ENCODE results near the gene DCAF5. TPM values are rescaled to one million over a fixed set of nuclear protein-coding genes. Genes with fewer than 3 reads are reported as not detected.

DCAF5 gene
- total RNA-seq, 4 donors from 2014 or later = 37.4 to 67.1 (median 46.4) TPM

GRCh38 chr14:69153152-69153872 is 393 bp upstream of the DCAF5 start:
- Histone ChIP-seq H3K36me3 (peaks cover 0 to 10% (median 4%) of the 10 kb centered on the region in 4 donors), H3K9me3 (no peaks in the 10 kb centered on the region), H3K4me1 (peaks cover 16 to 40% (median 35%) of the 10 kb centered on the region in 4 donors), H3K27me3 (no peaks in the 10 kb centered on the region), H3K4me3 (peak overlapping the region; percentile 83 to 98 (median 92)), H3K27ac (replicated peaks in 1 of 4) (peak overlapping the region; percentile 97 to 100 (median 98))
- intact Hi-C loops (cut with DNase I) = no loop called here
- WGBS = 1% methylated on average over 26 of the region's 72 CpGs
- DNase-seq (ENCODE audit: extremely low spot score) = no peak
- TF ChIP-seq CTCF (IDR thresholded peaks at IDR 0.05) = peak in 1 of 3 experiments; percentile 5
- no peak for TF ChIP-seq EP300 (IDR thresholded peaks at IDR 0.05)
- peak; percentile 88 to 91 for TF ChIP-seq POLR2AphosphoS5 (IDR thresholded peaks at IDR 0.05)
- peak; percentile 71 for TF ChIP-seq POLR2A (IDR thresholded peaks at IDR 0.05; ENCODE audit: low read depth)

- TF ChIP-seq CTCF (IDR thresholded peaks at IDR 0.05) (no peak), POLR2A (IDR thresholded peaks at IDR 0.05; ENCODE audit: low read depth) (no peak), EP300 (IDR thresholded peaks at IDR 0.05) (no peak), POLR2AphosphoS5 (IDR thresholded peaks at IDR 0.05) (no peak)
- DNase-seq (ENCODE audit: extremely low spot score) = no peak
- H3K27me3 ChIP-seq = no peaks in the 10 kb centered on the region
- H3K4me1 ChIP-seq = peaks cover 16 to 44% (median 38%) of the 10 kb centered on the region in 4 donors
- peak overlapping the region; percentile 97 to 100 (median 98) for H3K27ac ChIP-seq (replicated peaks in 1 of 4)
- WGBS = 0% methylated on average over 19 of the region's 38 CpGs
- no peaks in the 10 kb centered on the region for H3K9me3 ChIP-seq
- intact Hi-C loops (cut with DNase I) = no loop called here
- peak overlapping the region; percentile 83 to 98 (median 92) for H3K4me3 ChIP-seq
- H3K36me3 ChIP-seq = peaks cover 0 to 15% (median 4%) of the 10 kb centered on the region in 4 donors
Measured at GRCh38 chr14:69152181-69152901, 578 bp downstream of the DCAF5 start.

GRCh38 chr14:69151458-69152180 is 1.3 kb downstream of the DCAF5 start:
- peaks cover 16 to 51% (median 42%) of the 10 kb centered on the region in 4 donors for H3K4me1 ChIP-seq
- no peak for DNase-seq (ENCODE audit: extremely low spot score)
- intact Hi-C loops (cut with DNase I) = no loop called here
- H3K36me3 ChIP-seq = peaks cover 0 to 15% (median 4%) of the 10 kb centered on the region in 4 donors
- TF ChIP-seq POLR2A (IDR thresholded peaks at IDR 0.05; ENCODE audit: low read depth) (no peak), POLR2AphosphoS5 (IDR thresholded peaks at IDR 0.05) (peak; percentile 21 to 32), CTCF (IDR thresholded peaks at IDR 0.05) (peak; percentile 57 to 66 (median 65)), EP300 (IDR thresholded peaks at IDR 0.05) (no peak)
- peak overlapping the region; percentile 97 to 100 (median 98) for H3K27ac ChIP-seq (replicated peaks in 1 of 4)
- no peaks in the 10 kb centered on the region for H3K27me3 ChIP-seq
- H3K9me3 ChIP-seq = no peaks in the 10 kb centered on the region
- WGBS = 0% methylated on average over 14 of the region's 57 CpGs
- peak overlapping the region; percentile 83 to 98 (median 92) for H3K4me3 ChIP-seq

- no peak for TF ChIP-seq CTCF (IDR thresholded peaks at IDR 0.05)
- TF ChIP-seq POLR2AphosphoS5 (IDR thresholded peaks at IDR 0.05) = no peak
- TF ChIP-seq EP300 (IDR thresholded peaks at IDR 0.05) = no peak
- no peak for TF ChIP-seq POLR2A (IDR thresholded peaks at IDR 0.05; ENCODE audit: low read depth)
- Histone ChIP-seq H3K4me1 (peaks cover 16 to 61% (median 53%) of the 10 kb centered on the region in 4 donors), H3K4me3 (no peak overlapping the region), H3K27ac (replicated peaks in 1 of 4) (peak overlapping the region in 2 of 4 donors; percentile 34 to 99), H3K36me3 (peaks cover 0 to 15% (median 5%) of the 10 kb centered on the region in 4 donors), H3K27me3 (no peaks in the 10 kb centered on the region), H3K9me3 (no peaks in the 10 kb centered on the region)
- intact Hi-C loops (cut with DNase I) = no loop called here
- no peak for DNase-seq (ENCODE audit: extremely low spot score)
- 49% methylated on average over 2 of the region's 2 CpGs for WGBS
Measured at GRCh38 chr14:69149461-69150244, 3.3 kb downstream of the DCAF5 start.

All from esophagus muscularis mucosa (tissue), 4 donors.